CD4-positive, alpha-beta memory T cell (primary cell): ENCODE measurements around the gene SMIM21. TPM values are rescaled to one million over a fixed set of nuclear protein-coding genes. Genes with fewer than 3 reads are reported as not detected.

Experiments
- CTCF ChIA-PET: fragments of 350-600 bp; sonication (Branson Sonifier 250); formaldehyde crosslinking; loops from one replicate; lab custom pipeline; 2021; ENCODE audit warnings: inconsistent platforms; ENCODE audit not compliant: partially characterized antibody; lab: Charles Lee
- POLR2A ChIA-PET: fragments of 350-600 bp; sonication (Branson Sonifier 250); formaldehyde crosslinking; loops from one replicate; lab custom pipeline; 2021; ENCODE audit not compliant: partially characterized antibody; lab: Charles Lee
- DNase-seq, 5 donors: peaks; one replicate each; pipeline versions ENCODE4 v3.0.0 to v3.0.0-alpha.2; 2020 to 2022; ENCODE audit warnings: mixed read lengths in 1 of 5
- H3K27ac ChIP-seq: one replicate; pipeline ENCODE4 v1.7.0; 2013; ENCODE audit warnings: low read depth, low read length
- H3K27me3 ChIP-seq: 2 replicates; pipeline ENCODE4 v1.7.0; 2013; ENCODE audit warnings: mild to moderate bottlenecking, low read length, moderate library complexity; ENCODE audit not compliant: insufficient read depth
- H3K36me3 ChIP-seq: 2 replicates; pipeline ENCODE4 v1.7.0; 2013; ENCODE audit warnings: mild to moderate bottlenecking, low read length, moderate library complexity; ENCODE audit not compliant: insufficient read depth
- H3K4me1 ChIP-seq: 2 replicates; pipeline ENCODE4 v1.7.0; 2013; ENCODE audit warnings: mild to moderate bottlenecking, low read length, moderate library complexity; ENCODE audit not compliant: insufficient read depth
- H3K4me3 ChIP-seq, 2 donors: one replicate each; pipeline ENCODE4 v1.7.0; 2013; ENCODE audit warnings: low read length in 2 of 2, mild to moderate bottlenecking in 1 of 2
- H3K9me3 ChIP-seq, 2 donors: one replicate each; pipeline ENCODE4 v1.7.0; 2013; ENCODE audit warnings: low read length in 2 of 2, control low read depth in 1 of 2; ENCODE audit not compliant: control insufficient read depth in 1 of 2
- H3K27ac Mint-ChIP-seq, 7 donors: one replicate each; pipeline ENCODE4 v1.8.0; 2020 to 2021; ENCODE audit warnings: mixed read lengths in 7 of 7, mild to moderate bottlenecking in 6 of 7, inconsistent platforms in 3 of 7, moderate library complexity in 3 of 7
- H3K27me3 Mint-ChIP-seq, 2 donors: one replicate each; pipeline ENCODE4 v1.8.0; 2020 to 2021; ENCODE audit warnings: mixed read lengths in 2 of 2
- H3K36me3 Mint-ChIP-seq, 2 donors: one replicate each; pipeline ENCODE4 v1.8.0; 2020 to 2021; ENCODE audit warnings: mixed read lengths in 2 of 2, inconsistent platforms in 1 of 2, mild to moderate bottlenecking in 1 of 2
- H3K4me1 Mint-ChIP-seq, 4 donors: one replicate each; pipeline ENCODE4 v1.8.0; 2020 to 2021; ENCODE audit warnings: mixed read lengths in 4 of 4, mild to moderate bottlenecking in 1 of 4
- H3K4me3 Mint-ChIP-seq, 8 donors: one replicate each; pipeline ENCODE4 v1.8.0; 2020 to 2021; ENCODE audit warnings: mixed read lengths in 8 of 8, mild to moderate bottlenecking in 7 of 8, moderate library complexity in 6 of 8, inconsistent platforms in 3 of 8
- H3K9me3 Mint-ChIP-seq, 8 donors: one replicate each; pipeline ENCODE4 v1.8.0; 2020 to 2021; ENCODE audit warnings: mixed read lengths in 8 of 8, mild to moderate bottlenecking in 5 of 8, inconsistent platforms in 3 of 8, moderate library complexity in 1 of 8
- intact Hi-C: fragments of 100-400 bp; cut with micrococcal nuclease; formaldehyde crosslinking; loops from one replicate; pipeline ENCODE4 v1.15.1; 2023
- polyA plus RNA-seq, 2 donors: library from polyadenylated mRNA; unstranded; fragments of 300-500 nt; fragmentation: Illumina TruSeq; gene quantifications; one replicate each; pipeline ENCODE4 v1.2.3, GENCODE V29; 2021
- total RNA-seq, 2 experiments: library from RNA; stranded (reverse); gene quantifications; one replicate each; pipeline ENCODE4 v1.2.3, GENCODE V29; 2021

Gene SMIM21
- not detected for total RNA-seq
- polyA plus RNA-seq = not detected

- no peaks in the 10 kb centered on the region for H3K27me3 ChIP-seq
- Mint-ChIP-seq H3K27ac (no peak within 1 kb of the TSS), H3K27me3 (peaks cover 8 to 22% of the 10 kb centered on the region in 2 donors), H3K9me3 (peaks cover 0 to 2% (median 0%) of the 10 kb centered on the region in 8 donors), H3K4me1 (no peaks in the 10 kb centered on the region), H3K36me3 (no peaks in the 10 kb centered on the region), H3K4me3 (no peak within 1 kb of the TSS)
- H3K4me3 ChIP-seq = no peak within 1 kb of the TSS
- intact Hi-C loops = no loop called here
- POLR2A ChIA-PET = interaction anchor here (0.9 kb wide), 1 partner anchor 217 kb away, joined by 3 read pairs; the partner anchor contains the start of gene TSHZ1
- no peak within 1 kb of the TSS for H3K27ac ChIP-seq
- CTCF ChIA-PET = interaction anchor here (1.3 kb wide), 1 partner anchor 11 kb away, joined by 3 read pairs; no protein-coding TSS in a partner anchor
- no peaks in the 10 kb centered on the region for H3K36me3 ChIP-seq
- no peak for DNase-seq
- no peaks in the 10 kb centered on the region for H3K4me1 ChIP-seq
- no peaks in the 10 kb centered on the region for H3K9me3 ChIP-seq
Measured at GRCh38 chr18:75427603-75428002, at the start of gene SMIM21. Gene SMIM21 (minus strand): TSS chr18:75427703. CDS start chr18:75427563, 140 bp downstream.

- Histone ChIP-seq H3K27ac (no peak overlapping the region), H3K9me3 (no peaks in the 10 kb centered on the region), H3K27me3 (no peaks in the 10 kb centered on the region), H3K36me3 (no peaks in the 10 kb centered on the region), H3K4me1 (no peaks in the 10 kb centered on the region), H3K4me3 (no peak overlapping the region)
- H3K36me3 Mint-ChIP-seq = no peaks in the 10 kb centered on the region
- H3K27ac Mint-ChIP-seq = no peak overlapping the region
- intact Hi-C loops = no loop called here
- ChIA-PET POLR2A (no interaction called here), CTCF (no interaction called here)
- H3K9me3 Mint-ChIP-seq = no peaks in the 10 kb centered on the region
- DNase-seq = no peak
- peaks cover 0 to 2% of the 10 kb centered on the region in 2 donors for H3K27me3 Mint-ChIP-seq
- no peak overlapping the region for H3K4me3 Mint-ChIP-seq
- peaks cover 0 to 2% (median 0%) of the 10 kb centered on the region in 4 donors for H3K4me1 Mint-ChIP-seq
Measured at GRCh38 chr18:75475228-75475627, 47.7 kb upstream of the SMIM21 start.

GRCh38 chr18:75474332-75474731, 46.8 kb upstream of the SMIM21 start:
- Mint-ChIP-seq H3K4me1 (peaks cover 0 to 2% (median 0%) of the 10 kb centered on the region in 4 donors), H3K27ac (no peak overlapping the region), H3K9me3 (no peaks in the 10 kb centered on the region), H3K36me3 (no peaks in the 10 kb centered on the region), H3K27me3 (peaks cover 0 to 2% of the 10 kb centered on the region in 2 donors), H3K4me3 (no peak overlapping the region)
- ChIA-PET CTCF (no interaction called here), POLR2A (no interaction called here)
- Histone ChIP-seq H3K36me3 (no peaks in the 10 kb centered on the region), H3K4me3 (no peak overlapping the region), H3K27ac (no peak overlapping the region), H3K4me1 (no peaks in the 10 kb centered on the region), H3K27me3 (no peaks in the 10 kb centered on the region), H3K9me3 (no peaks in the 10 kb centered on the region)
- DNase-seq = no peak
- intact Hi-C loops = no loop called here

DNA sequence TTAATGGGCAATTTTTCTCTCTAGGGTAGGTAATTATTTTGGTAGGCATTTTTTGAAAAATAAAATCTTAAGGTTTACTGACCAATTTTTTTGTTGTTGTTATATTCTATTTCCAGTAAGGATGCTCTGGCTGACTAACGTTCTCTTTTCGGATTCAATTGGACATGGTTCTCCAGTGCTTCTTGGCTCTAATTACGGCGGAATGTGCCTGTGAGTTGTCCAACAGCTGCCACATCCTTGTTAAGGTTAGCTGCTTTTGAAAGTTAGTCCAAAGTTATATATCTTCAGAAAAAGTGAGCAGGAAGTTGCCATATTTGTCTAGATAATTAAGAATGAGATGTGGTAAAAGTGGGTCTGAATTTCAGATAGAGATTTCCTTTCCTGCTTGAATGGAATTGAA, 45.8 kb upstream of the SMIM21 start:
- intact Hi-C loops = no loop called here
- no peaks in the 10 kb centered on the region for H3K36me3 ChIP-seq
- H3K4me3 ChIP-seq = no peak overlapping the region
- ChIA-PET POLR2A (no interaction called here), CTCF (no interaction called here)
- H3K27me3 ChIP-seq = no peaks in the 10 kb centered on the region
- H3K4me1 Mint-ChIP-seq = no peaks in the 10 kb centered on the region
- H3K9me3 ChIP-seq = no peaks in the 10 kb centered on the region
- H3K4me1 ChIP-seq = no peaks in the 10 kb centered on the region
- no peak overlapping the region for H3K27ac ChIP-seq
- no peak overlapping the region for H3K27ac Mint-ChIP-seq
- H3K27me3 Mint-ChIP-seq = peaks cover 2% of the 10 kb centered on the region in 2 donors
- H3K4me3 Mint-ChIP-seq = no peak overlapping the region
- no peaks in the 10 kb centered on the region for H3K9me3 Mint-ChIP-seq
- DNase-seq = no peak
- no peaks in the 10 kb centered on the region for H3K36me3 Mint-ChIP-seq

- no peaks in the 10 kb centered on the region for H3K4me1 ChIP-seq
- no peak for DNase-seq
- Mint-ChIP-seq H3K9me3 (no peaks in the 10 kb centered on the region), H3K27me3 (peaks cover 2% of the 10 kb centered on the region in 2 donors), H3K4me1 (no peaks in the 10 kb centered on the region), H3K27ac (no peak overlapping the region), H3K36me3 (no peaks in the 10 kb centered on the region), H3K4me3 (no peak overlapping the region)
- H3K36me3 ChIP-seq = no peaks in the 10 kb centered on the region
- no peak overlapping the region for H3K4me3 ChIP-seq
- ChIA-PET CTCF (no interaction called here), POLR2A (no interaction called here)
- intact Hi-C loops = no loop called here
- no peak overlapping the region for H3K27ac ChIP-seq
- no peaks in the 10 kb centered on the region for H3K27me3 ChIP-seq
- H3K9me3 ChIP-seq = no peaks in the 10 kb centered on the region
Measured at GRCh38 chr18:75472906-75473305, 45.4 kb upstream of the SMIM21 start.

DNA sequence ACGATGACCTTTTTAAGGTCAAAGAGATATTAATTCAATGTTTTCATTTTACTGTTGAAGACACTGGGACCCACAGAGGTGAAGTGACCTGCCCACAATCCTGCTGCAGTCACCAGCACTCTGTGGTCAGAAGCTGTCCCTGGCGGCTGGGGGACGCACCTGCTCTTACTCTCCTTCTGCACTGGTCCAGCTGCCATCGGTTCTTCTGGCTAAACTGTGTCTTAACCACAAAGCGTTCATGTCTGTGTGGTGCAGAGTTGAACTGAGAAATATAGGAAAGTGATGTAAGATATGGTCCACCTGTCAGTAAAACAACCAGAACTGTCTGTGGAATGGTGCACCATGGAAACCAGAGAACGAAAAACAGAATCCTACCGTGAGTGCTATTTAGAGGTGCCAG, 44.9 kb upstream of the SMIM21 start:
- no peak overlapping the region for H3K27ac ChIP-seq
- intact Hi-C loops = no loop called here
- H3K4me1 Mint-ChIP-seq = no peaks in the 10 kb centered on the region
- no peak overlapping the region for H3K4me3 Mint-ChIP-seq
- H3K27me3 ChIP-seq = no peaks in the 10 kb centered on the region
- no peaks in the 10 kb centered on the region for H3K36me3 ChIP-seq
- no peak for DNase-seq
- ChIA-PET CTCF (no interaction called here), POLR2A (no interaction called here)
- H3K4me1 ChIP-seq = no peaks in the 10 kb centered on the region
- no peak overlapping the region for H3K27ac Mint-ChIP-seq
- H3K9me3 ChIP-seq = no peaks in the 10 kb centered on the region
- H3K9me3 Mint-ChIP-seq = no peaks in the 10 kb centered on the region
- H3K27me3 Mint-ChIP-seq = peaks cover 2% of the 10 kb centered on the region in 2 donors
- no peak overlapping the region for H3K4me3 ChIP-seq
- no peaks in the 10 kb centered on the region for H3K36me3 Mint-ChIP-seq

- H3K4me1 Mint-ChIP-seq = no peaks in the 10 kb centered on the region
- ChIA-PET POLR2A (no interaction called here), CTCF (no interaction called here)
- no peaks in the 10 kb centered on the region for H3K36me3 Mint-ChIP-seq
- H3K4me1 ChIP-seq = no peaks in the 10 kb centered on the region
- H3K9me3 ChIP-seq = no peaks in the 10 kb centered on the region
- no peak for DNase-seq
- no peak overlapping the region for H3K4me3 Mint-ChIP-seq
- H3K27ac Mint-ChIP-seq = no peak overlapping the region
- H3K27ac ChIP-seq = no peak overlapping the region
- no peak overlapping the region for H3K4me3 ChIP-seq
- H3K9me3 Mint-ChIP-seq = no peaks in the 10 kb centered on the region
- intact Hi-C loops = no loop called here
- no peaks in the 10 kb centered on the region for H3K27me3 ChIP-seq
- no peaks in the 10 kb centered on the region for H3K36me3 ChIP-seq
- H3K27me3 Mint-ChIP-seq = peaks cover 2% of the 10 kb centered on the region in 2 donors
Measured at GRCh38 chr18:75471850-75472249, 44.3 kb upstream of the SMIM21 start.

DNA sequence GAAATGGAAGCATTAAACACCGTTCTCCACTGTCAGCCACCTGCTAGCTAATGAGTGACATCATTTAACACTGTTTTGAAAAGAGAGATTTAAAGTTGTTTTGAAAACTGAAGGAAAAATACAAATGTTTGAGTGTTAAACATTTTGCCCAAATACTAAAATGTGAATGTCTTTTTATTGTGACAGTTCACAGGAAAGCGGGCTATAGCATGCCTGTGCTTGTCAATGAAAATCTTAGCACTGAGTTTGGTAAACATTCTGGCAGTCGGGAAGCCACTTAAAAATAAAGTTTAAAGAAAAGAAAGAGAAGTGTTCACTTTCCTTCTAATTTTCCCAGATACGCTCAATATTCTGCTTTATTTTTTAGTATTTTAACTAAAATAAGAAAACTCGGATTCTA, 40.3 kb upstream of the SMIM21 start:
- no peak overlapping the region for H3K4me3 ChIP-seq
- H3K27me3 ChIP-seq = no peaks in the 10 kb centered on the region
- no peaks in the 10 kb centered on the region for H3K36me3 ChIP-seq
- CTCF ChIA-PET = no interaction called here
- no peaks in the 10 kb centered on the region for H3K36me3 Mint-ChIP-seq
- no peaks in the 10 kb centered on the region for H3K4me1 ChIP-seq
- no peak overlapping the region for H3K27ac Mint-ChIP-seq
- peaks cover 3 to 7% of the 10 kb centered on the region in 2 donors for H3K27me3 Mint-ChIP-seq
- no peak overlapping the region for H3K4me3 Mint-ChIP-seq
- intact Hi-C loops = no loop called here
- H3K4me1 Mint-ChIP-seq = no peaks in the 10 kb centered on the region
- no peak for DNase-seq
- POLR2A ChIA-PET = no interaction called here
- H3K9me3 Mint-ChIP-seq = no peaks in the 10 kb centered on the region
- no peaks in the 10 kb centered on the region for H3K9me3 ChIP-seq
- H3K27ac ChIP-seq = no peak overlapping the region
